Duodenal mucosa (tissue), 2 donors: Measurements from ENCODE around the gene DNAJC5.
A peak's percentile ranks its signal among the peaks of the same experiment; 100 is the strongest.
"Not testable (repeated sequence)": the region's sequence is repeated elsewhere in the genome, so short reads cannot be mapped to it uniquely, and the experiment has no call there.

Experiments used
- H3K27ac ChIP-seq: one replicate; pipeline ENCODE4 v1.7.0; 2013; ENCODE audit warnings: low read depth, low read length
- H3K27me3 ChIP-seq, 2 donors: one replicate each; pipeline ENCODE4 v1.7.0; 2013; ENCODE audit warnings: low read length in 2 of 2, control low read depth in 1 of 2; ENCODE audit not compliant: insufficient read depth in 2 of 2, control insufficient read depth in 1 of 2
- H3K36me3 ChIP-seq, 2 donors: one replicate each; pipeline ENCODE4 v1.7.0; 2013; ENCODE audit warnings: low read length in 2 of 2, control low read depth in 1 of 2; ENCODE audit not compliant: insufficient read depth in 2 of 2, control insufficient read depth in 1 of 2
- H3K4me1 ChIP-seq, 2 donors: one replicate each; pipeline ENCODE4 v1.7.0; 2013; ENCODE audit warnings: low read length in 2 of 2, control low read depth in 1 of 2; ENCODE audit not compliant: insufficient read depth in 2 of 2, control insufficient read depth in 1 of 2
- H3K4me3 ChIP-seq, 2 donors: one replicate each; pipeline ENCODE4 v1.7.0; 2013; ENCODE audit warnings: low read length in 2 of 2, low read depth in 1 of 2
- H3K9ac ChIP-seq, 2 donors: one replicate each; pipeline ENCODE4 v1.7.0; 2013; ENCODE audit warnings: low read length in 2 of 2, low read depth in 1 of 2
- H3K9me3 ChIP-seq, 2 donors: one replicate each; pipeline ENCODE4 v1.7.0; 2013; ENCODE audit warnings: low read length in 2 of 2, control low read depth in 1 of 2; ENCODE audit not compliant: control insufficient read depth in 1 of 2

The DNAJC5 gene

DNA sequence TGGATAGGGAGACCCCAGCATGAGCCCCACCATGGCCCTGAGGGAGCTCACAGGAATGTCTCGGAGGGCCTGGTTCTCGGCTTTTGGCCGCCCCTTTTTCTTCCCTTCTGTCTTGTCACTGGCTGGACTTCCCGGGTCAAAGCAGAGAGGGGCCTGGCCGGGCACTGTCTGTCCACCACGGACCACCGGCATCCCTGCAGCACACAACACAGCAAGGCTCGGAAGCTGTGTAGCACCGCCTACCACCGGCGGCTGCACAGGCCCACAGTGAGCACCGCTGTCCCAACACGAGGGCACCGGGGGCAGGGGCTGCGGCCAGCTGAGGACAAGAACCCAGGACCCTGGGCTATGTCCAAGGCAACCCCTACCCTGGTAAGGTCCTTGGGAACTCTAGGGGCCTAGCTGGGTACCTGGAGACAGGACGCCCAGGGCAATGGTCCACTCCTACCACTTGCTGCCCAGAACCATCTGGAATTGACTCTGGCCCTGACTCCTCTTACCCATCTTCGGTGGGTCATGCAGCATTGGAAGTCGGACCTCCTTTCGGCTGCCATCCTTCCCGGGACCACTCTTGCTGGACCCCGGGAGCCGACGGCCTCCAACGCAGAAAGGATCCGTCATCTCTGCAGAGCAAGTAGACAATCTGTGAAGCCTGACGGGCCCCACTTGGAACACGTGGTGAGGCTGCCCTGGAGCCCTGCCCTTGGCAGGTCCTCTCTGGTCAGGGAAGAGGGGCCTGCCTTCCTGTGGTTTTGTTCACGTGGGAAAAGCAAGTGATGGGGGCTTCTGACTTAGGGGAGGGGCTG lies 72.6 kb downstream of the DNAJC5 start:
- no peak overlapping the region for H3K27ac ChIP-seq
- no peak overlapping the region for H3K9ac ChIP-seq

DNA sequence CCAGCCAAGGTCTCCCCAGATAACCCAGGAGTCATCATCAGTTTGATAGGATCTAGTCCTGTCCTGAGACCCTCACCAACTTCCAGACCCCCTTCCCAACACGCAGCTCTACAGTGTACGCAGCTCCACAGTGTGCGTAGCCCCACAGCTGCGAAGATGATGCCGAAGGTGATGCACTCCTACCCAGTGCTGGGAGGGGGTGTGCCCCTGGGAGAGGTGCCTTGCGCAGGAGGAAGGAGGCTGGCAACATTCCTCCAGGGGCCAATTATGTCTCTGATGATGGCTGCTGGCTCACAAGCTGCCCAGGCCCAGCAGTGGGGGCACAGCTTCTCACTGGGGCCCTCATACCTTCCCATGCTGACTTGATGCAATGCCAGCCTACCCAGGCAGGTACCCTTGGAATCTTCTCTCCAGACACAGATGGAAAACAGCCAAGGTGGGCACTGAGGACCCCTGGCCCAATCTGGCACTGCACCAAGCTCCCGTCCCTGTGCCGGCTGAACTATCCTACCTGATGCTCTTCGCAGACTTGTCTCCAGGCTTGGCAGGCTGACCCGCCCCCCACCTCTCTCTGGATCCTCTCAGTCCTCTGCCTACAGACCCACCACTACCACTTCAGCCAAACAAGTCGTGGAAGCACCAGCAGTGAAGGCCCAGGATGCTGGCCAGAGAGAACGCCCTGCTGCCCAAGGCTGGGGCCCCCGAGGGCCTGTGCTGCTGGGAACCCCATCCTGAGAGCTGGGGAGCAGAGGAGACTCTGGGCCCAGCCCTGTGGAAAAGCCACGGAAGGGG lies 73.4 kb downstream of the DNAJC5 start:
- Histone ChIP-seq H3K27me3 (no peaks in the 10 kb centered on the region), H3K36me3 (peaks cover 0 to 8% of the 10 kb centered on the region in 2 donors), H3K27ac (no peak overlapping the region), H3K9ac (peak overlapping the region; percentile 54 to 68), H3K9me3 (peaks cover 0 to 6% of the 10 kb centered on the region in 2 donors), H3K4me3 (peak overlapping the region; percentile 61 to 67), H3K4me1 (peaks cover 8 to 13% of the 10 kb centered on the region in 2 donors)

More for the DNA sequence above, 72.6 kb downstream of the DNAJC5 start:
- Histone ChIP-seq H3K27me3 (no peaks in the 10 kb centered on the region), H3K4me1 (peaks cover 8 to 13% of the 10 kb centered on the region in 2 donors), H3K4me3 (no peak overlapping the region), H3K9me3 (peaks cover 0 to 6% of the 10 kb centered on the region in 2 donors), H3K36me3 (peaks cover 0 to 14% of the 10 kb centered on the region in 2 donors)

DNA sequence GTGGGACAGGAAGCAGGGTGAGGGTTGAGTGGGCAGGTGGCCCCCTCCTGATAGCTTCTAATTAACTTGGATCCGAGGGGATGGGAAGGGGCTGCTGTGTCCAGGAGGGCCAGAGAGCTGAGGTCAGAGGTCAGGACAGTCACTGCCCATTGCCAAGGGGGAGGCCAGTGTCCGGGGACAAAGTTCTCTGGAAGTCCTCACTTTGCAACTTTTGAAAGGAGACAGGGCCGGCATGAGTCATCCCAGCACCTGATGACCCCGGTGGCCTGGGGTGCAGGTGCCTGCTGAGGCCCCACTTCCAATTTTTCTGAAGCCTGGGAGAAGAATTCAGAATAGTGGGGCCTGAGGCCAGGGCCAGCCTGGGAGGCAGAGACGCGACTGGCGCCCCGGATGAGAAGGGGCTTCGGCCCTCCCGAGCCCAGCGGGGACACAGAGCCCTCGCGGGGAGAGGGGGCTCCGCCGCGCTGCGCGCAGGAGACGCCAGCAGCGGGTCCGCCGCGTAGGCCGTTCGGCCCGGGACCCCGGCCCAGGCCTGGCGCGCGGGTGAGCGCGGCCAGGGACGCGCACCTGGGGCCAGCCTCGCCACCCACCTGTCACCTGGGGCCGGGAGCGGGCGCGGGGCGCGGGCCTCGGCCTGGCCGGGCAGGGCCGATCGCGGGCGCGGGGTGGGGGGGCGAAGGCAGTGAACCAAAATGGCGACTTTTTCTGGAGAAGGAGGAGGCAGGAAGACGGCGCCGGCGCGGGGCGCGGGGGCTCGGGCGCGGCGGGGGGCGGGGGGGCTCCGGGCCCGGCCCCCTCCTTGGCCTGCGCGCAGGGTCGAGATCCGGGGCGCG lies 74.2 kb downstream of the DNAJC5 start:
- peak overlapping the region; percentile 61 to 67 for H3K4me3 ChIP-seq
- no peaks in the 10 kb centered on the region for H3K27me3 ChIP-seq
- H3K9me3 ChIP-seq = peaks cover 0 to 6% of the 10 kb centered on the region in 2 donors
- peaks cover 0 to 5% of the 10 kb centered on the region in 2 donors for H3K36me3 ChIP-seq
- peaks cover 8 to 17% of the 10 kb centered on the region in 2 donors for H3K4me1 ChIP-seq
- H3K27ac ChIP-seq = no peak overlapping the region
- peak overlapping the region; percentile 54 to 68 for H3K9ac ChIP-seq

- Histone ChIP-seq H3K27me3 (no peaks in the 10 kb centered on the region), H3K9ac (peak within 1 kb of the TSS; percentile 54 to 68), H3K4me3 (peak within 1 kb of the TSS; percentile 61 to 67), H3K27ac (no peak within 1 kb of the TSS), H3K36me3 (peaks cover 0 to 5% of the 10 kb centered on the region in 2 donors), H3K9me3 (peaks cover 0 to 6% of the 10 kb centered on the region in 2 donors), H3K4me1 (peaks cover 8 to 17% of the 10 kb centered on the region in 2 donors)
These were observed 75.2 kb downstream of the DNAJC5 start, which contains the start of gene ZNF512B for GRCh38 chr20:63969838-63970713. Gene ZNF512B (minus strand): TSS chr20:63969930. CDS start chr20:63967950, 1,980 bp downstream.

DNA sequence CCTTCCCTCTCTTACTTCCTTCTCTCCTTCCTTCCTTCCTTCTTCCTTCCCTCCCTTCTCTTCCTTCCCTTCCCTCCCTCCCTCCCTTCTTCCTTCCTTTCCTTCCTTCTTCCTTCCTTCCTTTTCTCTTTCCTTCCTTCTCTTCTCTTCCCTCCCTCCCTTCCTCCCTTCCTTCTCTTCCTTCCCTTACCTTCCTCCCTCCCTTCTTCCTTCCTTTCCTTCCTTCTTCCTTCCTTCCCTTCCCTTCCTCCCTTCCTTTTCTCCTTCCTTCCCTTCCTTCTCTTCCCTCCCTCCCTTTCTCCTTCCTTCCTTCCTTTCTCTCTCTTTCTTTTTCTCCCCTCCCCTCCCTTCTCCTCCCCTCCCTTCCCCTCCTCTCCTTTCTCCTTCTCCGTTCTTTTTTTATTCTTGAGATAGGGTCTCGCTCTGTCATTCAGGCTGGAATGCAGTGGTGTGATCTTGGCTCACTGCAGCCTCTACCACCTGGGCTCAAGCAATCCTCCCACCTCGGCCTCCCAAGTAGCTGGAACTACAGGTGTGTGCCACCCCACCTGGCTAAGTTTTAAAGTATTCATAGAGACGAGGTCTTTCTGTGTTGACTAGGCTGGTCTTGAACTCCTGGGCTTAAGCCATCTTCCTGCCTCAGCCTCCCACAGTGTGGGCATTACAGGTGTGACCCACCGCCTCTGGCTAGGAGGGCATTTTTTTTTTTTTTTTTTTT lies 75.9 kb downstream of the DNAJC5 start:
- Histone ChIP-seq H3K36me3 (peaks cover 0 to 5% of the 10 kb centered on the region in 2 donors), H3K27ac (no peak overlapping the region), H3K4me1 (peaks cover 8 to 17% of the 10 kb centered on the region in 2 donors), H3K9ac (no peak overlapping the region), H3K4me3 (no peak overlapping the region), H3K9me3 (peaks cover 0 to 6% of the 10 kb centered on the region in 2 donors), H3K27me3 (no peaks in the 10 kb centered on the region)

GRCh38 chr20:63971960-63972311 lies 77.0 kb downstream of the DNAJC5 start:
- H3K9me3 ChIP-seq, H3K27ac ChIP-seq, H3K4me3 ChIP-seq, H3K27me3 ChIP-seq, H3K36me3 ChIP-seq, H3K9ac ChIP-seq: not testable (repeated sequence)
- H3K4me1 ChIP-seq = peaks cover 8 to 17% of the 10 kb centered on the region in 2 donors

- no peak overlapping the region for H3K9ac ChIP-seq
- no peak overlapping the region for H3K4me3 ChIP-seq
- H3K36me3 ChIP-seq = no peaks in the 10 kb centered on the region
- H3K9me3 ChIP-seq = no peaks in the 10 kb centered on the region
- peaks cover 10 to 22% of the 10 kb centered on the region in 2 donors for H3K4me1 ChIP-seq
- H3K27ac ChIP-seq = no peak overlapping the region
- no peaks in the 10 kb centered on the region for H3K27me3 ChIP-seq
These were observed 77.6 kb downstream of the DNAJC5 start for GRCh38 chr20:63972312-63973159.

DNA sequence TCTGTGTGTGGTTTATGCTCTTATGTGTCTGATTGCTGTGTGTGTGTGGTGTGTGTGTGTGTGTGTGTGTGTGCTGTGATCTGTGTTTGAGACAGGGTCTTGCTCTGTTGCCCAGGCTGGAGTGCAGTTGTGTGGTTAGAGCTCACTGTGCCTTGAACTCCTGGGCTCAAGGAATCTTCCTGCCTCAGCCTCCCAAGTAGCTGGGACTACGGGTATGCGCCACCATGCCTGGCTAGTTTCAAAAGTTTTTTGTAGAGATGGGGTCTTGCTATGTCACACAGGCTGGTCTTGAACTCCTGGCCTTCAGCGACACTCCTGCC lies 78.2 kb downstream of the DNAJC5 start:
- peaks cover 16 to 27% of the 10 kb centered on the region in 2 donors for H3K4me1 ChIP-seq
- no peaks in the 10 kb centered on the region for H3K36me3 ChIP-seq
- H3K4me3 ChIP-seq = no peak overlapping the region
- no peaks in the 10 kb centered on the region for H3K27me3 ChIP-seq
- H3K9me3 ChIP-seq = no peaks in the 10 kb centered on the region
- no peak overlapping the region for H3K27ac ChIP-seq
- H3K9ac ChIP-seq = no peak overlapping the region
